Type B pancreatic cell (in vitro differentiated cells): ENCODE measurements around the gene AMY1B. TPM values are rescaled to one million over a fixed set of nuclear protein-coding genes. Genes with fewer than 3 reads are reported as not detected.
"Not testable (repeated sequence)": the region's sequence is repeated elsewhere in the genome, so short reads cannot be mapped to it uniquely, and the experiment has no call there.

Experiments
- DNase-seq: peaks from one replicate; pipeline ENCODE4 v3.0.0; 2021; ENCODE audit warnings: mixed read lengths; ENCODE audit not compliant: unreplicated experiment; ENCODE audit errors: extremely low spot score
- H3K27ac Mint-ChIP-seq: 2 replicates; pipeline ENCODE4 v1.8.0; 2021; ENCODE audit warnings: mild to moderate bottlenecking, mixed read lengths
- H3K27me3 Mint-ChIP-seq: 2 replicates; pipeline ENCODE4 v1.8.0; 2021; ENCODE audit warnings: mixed read lengths
- H3K36me3 Mint-ChIP-seq: 2 replicates; pipeline ENCODE4 v1.8.0; 2021; ENCODE audit warnings: mixed read lengths
- H3K4me1 Mint-ChIP-seq: one replicate; pipeline ENCODE4 v1.8.0; 2021; ENCODE audit warnings: mixed read lengths; ENCODE audit not compliant: unreplicated experiment
- H3K4me3 Mint-ChIP-seq: 2 replicates; pipeline ENCODE4 v1.8.0; 2021; ENCODE audit warnings: mild to moderate bottlenecking, mixed read lengths
- H3K9me3 Mint-ChIP-seq: 2 replicates; pipeline ENCODE4 v1.8.0; 2021; ENCODE audit warnings: mixed read lengths
- long read RNA-seq: library from polyadenylated mRNA; unstranded; transcript quantifications from one replicate; pipeline ENCODE4 v2.0.0, GENCODE V29; 2020
- total RNA-seq: library from RNA; stranded (reverse); gene quantifications from 2 replicates; pipeline ENCODE4 v1.2.1, GENCODE V29; 2021; ENCODE audit warnings: low replicate concordance

Gene AMY1B
- total RNA-seq = not detected in 2 replicates
- long read RNA-seq = 0 reads

DNA sequence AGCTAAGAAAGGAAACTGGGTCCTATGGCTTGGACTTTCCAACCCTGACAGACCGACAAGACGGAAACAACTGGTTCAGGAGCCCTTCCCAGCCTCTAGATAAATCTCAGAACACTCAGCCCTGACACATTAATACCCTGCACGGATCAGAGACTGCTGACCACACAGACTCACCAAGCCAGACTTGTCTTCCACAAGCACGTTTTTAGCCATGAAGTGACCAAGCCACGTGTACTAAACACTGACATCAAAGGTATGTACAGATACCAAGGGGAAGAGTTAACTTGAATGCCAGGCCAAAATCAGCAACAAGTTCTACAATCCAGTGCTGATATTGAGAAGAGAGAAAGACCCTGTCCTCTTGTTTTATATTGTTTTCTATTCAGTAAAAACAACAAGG lies at the start of gene AMY1B:
TSS of gene AMY1B (minus strand) at position 101 of the 400 bp plus-strand sequence. CDS start 571 bp downstream, outside the sequence.
- not testable (repeated sequence) for H3K36me3 Mint-ChIP-seq, H3K27me3 Mint-ChIP-seq, H3K9me3 Mint-ChIP-seq, DNase-seq, H3K4me1 Mint-ChIP-seq, H3K27ac Mint-ChIP-seq, H3K4me3 Mint-ChIP-seq

DNA sequence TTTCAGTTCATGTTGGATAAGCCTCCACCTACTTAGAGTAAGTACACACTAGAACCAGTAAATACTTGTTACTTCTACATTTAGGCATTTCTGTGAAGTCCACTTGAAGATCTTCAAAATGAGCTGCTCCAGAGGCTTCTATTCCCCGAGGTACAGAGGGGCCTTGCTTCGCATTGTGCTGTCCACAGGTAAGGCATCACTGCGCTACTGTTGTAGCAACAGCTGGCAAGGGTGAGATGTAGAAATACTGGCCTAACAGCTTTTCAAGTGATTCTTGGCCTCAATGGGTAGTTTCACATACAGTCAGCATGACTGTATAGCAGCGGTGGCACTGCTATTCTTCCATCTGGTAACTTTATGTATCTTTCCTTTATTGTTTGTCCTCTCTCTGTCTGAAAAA lies 49.0 kb upstream of the AMY1B start:
- DNase-seq, H3K36me3 Mint-ChIP-seq, H3K27ac Mint-ChIP-seq, H3K4me1 Mint-ChIP-seq, H3K27me3 Mint-ChIP-seq, H3K9me3 Mint-ChIP-seq, H3K4me3 Mint-ChIP-seq: not testable (repeated sequence)

DNA sequence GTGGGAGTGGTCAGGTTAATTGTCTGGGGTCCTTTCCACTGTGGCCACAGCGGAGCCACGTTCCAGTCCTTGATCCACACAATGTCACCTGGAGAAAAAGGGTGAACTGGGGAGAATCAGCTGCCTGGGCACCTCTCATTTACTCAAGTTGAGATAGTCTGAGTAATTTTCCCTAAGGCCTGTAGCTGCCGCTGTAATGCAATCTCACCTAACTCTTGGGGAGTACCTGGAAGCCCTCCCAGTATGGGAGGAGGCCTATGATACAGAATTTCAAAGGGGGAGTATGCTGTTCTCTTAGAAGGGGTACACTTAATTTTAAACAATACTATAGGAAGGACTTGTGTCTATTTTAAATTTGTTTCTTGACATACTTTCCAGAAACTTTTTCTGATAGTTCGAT lies 48.4 kb upstream of the AMY1B start:
- not testable (repeated sequence) for DNase-seq, H3K27ac Mint-ChIP-seq, H3K9me3 Mint-ChIP-seq, H3K36me3 Mint-ChIP-seq, H3K27me3 Mint-ChIP-seq, H3K4me1 Mint-ChIP-seq, H3K4me3 Mint-ChIP-seq

DNA sequence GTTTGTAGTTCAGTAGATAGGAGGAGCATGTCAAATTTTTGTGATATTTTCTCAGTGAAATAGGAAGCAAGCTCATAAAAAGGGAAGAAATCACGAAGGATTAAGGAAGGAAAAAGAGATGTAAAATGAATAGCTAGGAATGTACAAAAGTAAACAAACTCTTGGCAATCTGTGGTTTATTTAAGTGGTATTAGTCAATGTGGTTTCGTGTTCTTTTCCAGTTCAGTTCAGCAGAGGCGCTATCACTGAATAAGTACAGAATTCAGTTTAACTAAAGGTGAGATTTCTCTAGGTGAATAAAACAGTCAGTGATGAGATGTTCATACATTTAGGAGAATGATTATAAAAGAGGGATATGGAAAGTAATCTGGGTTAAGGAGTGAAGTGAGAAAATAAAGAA lies 42.0 kb upstream of the AMY1B start:
- H3K27me3 Mint-ChIP-seq, H3K36me3 Mint-ChIP-seq, H3K4me1 Mint-ChIP-seq, H3K9me3 Mint-ChIP-seq, H3K27ac Mint-ChIP-seq, DNase-seq, H3K4me3 Mint-ChIP-seq: not testable (repeated sequence)

DNA sequence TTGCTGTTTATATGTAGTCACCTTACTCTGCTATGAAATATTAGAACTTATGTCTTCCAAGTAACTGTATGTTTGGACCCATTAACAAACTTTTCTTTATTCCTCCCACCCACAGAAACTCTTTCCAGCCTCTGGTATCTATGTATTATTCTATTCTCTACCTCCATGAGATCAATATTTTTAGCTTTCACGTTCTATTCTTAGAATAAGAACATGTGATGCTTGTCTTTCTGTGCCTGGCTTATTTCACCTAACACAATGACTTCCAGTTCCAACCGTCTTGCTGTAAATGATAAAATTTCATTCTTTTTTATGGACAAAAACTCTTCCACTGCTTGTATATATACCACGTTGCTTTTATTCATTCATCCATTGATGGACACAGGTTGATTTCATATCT lies 39.3 kb upstream of the AMY1B start:
- not testable (repeated sequence) for H3K4me1 Mint-ChIP-seq, H3K27me3 Mint-ChIP-seq, DNase-seq, H3K4me3 Mint-ChIP-seq, H3K36me3 Mint-ChIP-seq, H3K9me3 Mint-ChIP-seq, H3K27ac Mint-ChIP-seq

DNA sequence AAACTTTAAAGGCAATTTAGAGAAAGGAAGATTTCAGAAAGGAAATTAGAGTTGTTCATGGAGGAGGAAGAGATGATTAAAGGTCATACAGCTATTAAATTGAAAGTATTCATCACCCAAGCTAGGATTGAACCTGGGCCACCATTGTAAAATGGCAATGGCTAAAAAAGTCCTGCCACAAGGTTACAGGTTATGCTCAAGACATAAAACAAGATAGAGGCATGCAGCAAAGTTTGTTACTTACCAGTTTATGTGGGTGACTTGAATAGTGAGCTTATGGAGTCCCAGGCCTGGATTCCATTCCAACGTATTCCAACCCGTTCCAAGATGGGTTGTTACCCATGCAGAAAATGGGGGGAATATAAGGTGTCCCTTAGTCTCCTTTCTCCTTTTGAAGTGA lies 25.5 kb upstream of the AMY1B start:
- not testable (repeated sequence) for H3K4me3 Mint-ChIP-seq, H3K27me3 Mint-ChIP-seq, H3K27ac Mint-ChIP-seq, H3K4me1 Mint-ChIP-seq, DNase-seq, H3K9me3 Mint-ChIP-seq, H3K36me3 Mint-ChIP-seq

DNA sequence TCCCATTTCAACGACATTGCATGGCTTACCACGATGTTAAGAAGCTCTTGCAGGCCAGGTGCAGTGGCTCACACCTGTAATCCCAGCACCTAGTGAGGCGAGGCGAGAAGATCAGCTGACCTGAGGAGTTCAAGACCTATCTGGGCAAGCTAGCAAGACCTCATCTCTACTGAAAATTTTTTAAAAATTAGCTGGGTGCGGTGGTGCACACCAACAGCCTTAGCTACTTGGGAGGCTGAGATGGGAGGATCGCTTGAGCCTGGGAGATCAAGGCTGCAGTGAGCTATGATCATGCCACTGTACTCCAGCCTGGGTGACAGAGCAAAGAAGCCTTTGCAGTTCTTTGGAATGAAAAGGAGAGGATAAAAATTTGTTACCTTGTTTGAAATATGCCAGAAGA lies 21.4 kb upstream of the AMY1B start:
- not testable (repeated sequence) for H3K27me3 Mint-ChIP-seq, H3K27ac Mint-ChIP-seq, H3K9me3 Mint-ChIP-seq, H3K36me3 Mint-ChIP-seq, H3K4me3 Mint-ChIP-seq, H3K4me1 Mint-ChIP-seq
- DNase-seq = peak; percentile 51

DNA sequence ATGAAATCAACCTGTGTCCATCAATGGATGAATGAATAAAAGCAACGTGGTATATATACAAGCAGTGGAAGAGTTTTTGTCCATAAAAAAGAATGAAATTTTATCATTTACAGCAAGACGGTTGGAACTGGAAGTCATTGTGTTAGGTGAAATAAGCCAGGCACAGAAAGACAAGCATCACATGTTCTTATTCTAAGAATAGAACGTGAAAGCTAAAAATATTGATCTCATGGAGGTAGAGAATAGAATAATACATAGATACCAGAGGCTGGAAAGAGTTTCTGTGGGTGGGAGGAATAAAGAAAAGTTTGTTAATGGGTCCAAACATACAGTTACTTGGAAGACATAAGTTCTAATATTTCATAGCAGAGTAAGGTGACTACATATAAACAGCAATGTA lies 14.4 kb upstream of the AMY1B start:
- H3K27ac Mint-ChIP-seq, H3K4me1 Mint-ChIP-seq, H3K27me3 Mint-ChIP-seq, H3K9me3 Mint-ChIP-seq, DNase-seq, H3K4me3 Mint-ChIP-seq, H3K36me3 Mint-ChIP-seq: not testable (repeated sequence)

DNA sequence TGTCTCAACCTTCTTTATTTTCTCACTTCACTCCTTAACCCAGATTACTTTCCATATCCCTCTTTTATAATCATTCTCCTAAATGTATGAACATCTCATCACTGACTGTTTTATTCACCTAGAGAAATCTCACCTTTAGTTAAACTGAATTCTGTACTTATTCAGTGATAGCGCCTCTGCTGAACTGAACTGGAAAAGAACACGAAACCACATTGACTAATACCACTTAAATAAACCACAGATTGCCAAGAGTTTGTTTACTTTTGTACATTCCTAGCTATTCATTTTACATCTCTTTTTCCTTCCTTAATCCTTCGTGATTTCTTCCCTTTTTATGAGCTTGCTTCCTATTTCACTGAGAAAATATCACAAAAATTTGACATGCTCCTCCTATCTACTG lies 11.7 kb upstream of the AMY1B start:
- not testable (repeated sequence) for H3K27ac Mint-ChIP-seq, H3K9me3 Mint-ChIP-seq, H3K36me3 Mint-ChIP-seq, H3K4me3 Mint-ChIP-seq, H3K27me3 Mint-ChIP-seq, H3K4me1 Mint-ChIP-seq, DNase-seq

DNA sequence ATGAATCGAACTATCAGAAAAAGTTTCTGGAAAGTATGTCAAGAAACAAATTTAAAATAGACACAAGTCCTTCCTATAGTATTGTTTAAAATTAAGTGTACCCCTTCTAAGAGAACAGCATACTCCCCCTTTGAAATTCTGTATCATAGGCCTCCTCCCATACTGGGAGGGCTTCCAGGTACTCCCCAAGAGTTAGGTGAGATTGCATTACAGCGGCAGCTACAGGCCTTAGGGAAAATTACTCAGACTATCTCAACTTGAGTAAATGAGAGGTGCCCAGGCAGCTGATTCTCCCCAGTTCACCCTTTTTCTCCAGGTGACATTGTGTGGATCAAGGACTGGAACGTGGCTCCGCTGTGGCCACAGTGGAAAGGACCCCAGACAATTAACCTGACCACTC lies 5.2 kb upstream of the AMY1B start:
- H3K36me3 Mint-ChIP-seq, H3K9me3 Mint-ChIP-seq, H3K27me3 Mint-ChIP-seq, H3K27ac Mint-ChIP-seq, H3K4me3 Mint-ChIP-seq, DNase-seq, H3K4me1 Mint-ChIP-seq: not testable (repeated sequence)

DNA sequence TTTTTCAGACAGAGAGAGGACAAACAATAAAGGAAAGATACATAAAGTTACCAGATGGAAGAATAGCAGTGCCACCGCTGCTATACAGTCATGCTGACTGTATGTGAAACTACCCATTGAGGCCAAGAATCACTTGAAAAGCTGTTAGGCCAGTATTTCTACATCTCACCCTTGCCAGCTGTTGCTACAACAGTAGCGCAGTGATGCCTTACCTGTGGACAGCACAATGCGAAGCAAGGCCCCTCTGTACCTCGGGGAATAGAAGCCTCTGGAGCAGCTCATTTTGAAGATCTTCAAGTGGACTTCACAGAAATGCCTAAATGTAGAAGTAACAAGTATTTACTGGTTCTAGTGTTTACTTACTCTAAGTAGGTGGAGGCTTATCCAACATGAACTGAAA lies 4.7 kb upstream of the AMY1B start:
- DNase-seq, H3K27me3 Mint-ChIP-seq, H3K27ac Mint-ChIP-seq, H3K36me3 Mint-ChIP-seq, H3K4me3 Mint-ChIP-seq, H3K9me3 Mint-ChIP-seq, H3K4me1 Mint-ChIP-seq: not testable (repeated sequence)

DNA sequence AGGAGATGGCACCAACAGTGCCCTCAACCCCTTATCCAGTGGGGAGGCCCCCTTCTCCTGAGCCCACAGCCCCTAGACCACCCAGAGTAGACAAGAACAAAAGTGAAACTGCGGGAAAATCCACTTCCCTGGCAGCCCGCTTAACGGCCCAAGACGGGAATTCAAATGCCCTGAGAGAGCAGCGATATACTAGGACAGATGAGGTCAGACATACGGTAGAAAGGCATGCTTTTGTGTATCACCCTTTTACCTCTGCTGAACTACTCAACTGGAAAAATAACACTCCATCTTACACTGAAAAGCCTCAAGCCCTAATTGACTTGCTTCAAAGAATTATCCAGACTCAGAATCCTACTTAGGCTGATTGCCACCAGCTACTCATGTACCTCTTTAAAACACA lies 1.4 kb upstream of the AMY1B start:
- not testable (repeated sequence) for H3K27me3 Mint-ChIP-seq, H3K4me3 Mint-ChIP-seq, H3K27ac Mint-ChIP-seq, H3K36me3 Mint-ChIP-seq, DNase-seq, H3K4me1 Mint-ChIP-seq, H3K9me3 Mint-ChIP-seq

DNA sequence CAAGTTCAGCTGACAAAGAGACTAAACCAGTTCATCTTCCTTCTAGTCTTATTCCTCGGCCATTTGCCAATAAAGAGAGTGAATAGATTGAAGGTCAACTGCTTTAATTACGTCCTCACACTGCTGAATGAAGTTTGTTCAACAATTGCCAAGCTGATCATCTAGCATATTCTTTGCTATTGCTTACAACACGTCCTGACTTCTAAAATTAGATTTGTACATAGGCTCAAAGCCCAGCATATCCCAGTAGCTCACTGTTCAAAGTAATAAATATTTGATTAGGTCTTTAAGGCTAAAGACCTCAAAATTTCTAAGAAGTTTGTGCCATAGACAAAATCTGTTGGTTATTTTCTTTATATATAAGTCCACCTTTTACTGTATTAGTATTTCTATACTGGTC lies 19.7 kb downstream of the AMY1B start:
- H3K36me3 Mint-ChIP-seq, DNase-seq, H3K27ac Mint-ChIP-seq, H3K4me3 Mint-ChIP-seq, H3K4me1 Mint-ChIP-seq, H3K9me3 Mint-ChIP-seq, H3K27me3 Mint-ChIP-seq: not testable (repeated sequence)

DNA sequence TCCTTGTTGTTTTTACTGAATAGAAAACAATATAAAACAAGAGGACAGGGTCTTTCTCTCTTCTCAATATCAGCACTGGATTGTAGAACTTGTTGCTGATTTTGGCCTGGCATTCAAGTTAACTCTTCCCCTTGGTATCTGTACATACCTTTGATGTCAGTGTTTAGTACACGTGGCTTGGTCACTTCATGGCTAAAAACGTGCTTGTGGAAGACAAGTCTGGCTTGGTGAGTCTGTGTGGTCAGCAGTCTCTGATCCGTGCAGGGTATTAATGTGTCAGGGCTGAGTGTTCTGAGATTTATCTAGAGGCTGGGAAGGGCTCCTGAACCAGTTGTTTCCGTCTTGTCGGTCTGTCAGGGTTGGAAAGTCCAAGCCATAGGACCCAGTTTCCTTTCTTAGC lies 40.5 kb downstream of the AMY1B start, which contains the start of gene AMY1A:
TSS of gene AMY1A (plus strand) at position 301 of the 400 bp plus-strand sequence. CDS start 571 bp downstream, outside the sequence.
- H3K27me3 Mint-ChIP-seq, H3K4me3 Mint-ChIP-seq, H3K36me3 Mint-ChIP-seq, H3K9me3 Mint-ChIP-seq, H3K4me1 Mint-ChIP-seq, H3K27ac Mint-ChIP-seq, DNase-seq: not testable (repeated sequence)

DNA sequence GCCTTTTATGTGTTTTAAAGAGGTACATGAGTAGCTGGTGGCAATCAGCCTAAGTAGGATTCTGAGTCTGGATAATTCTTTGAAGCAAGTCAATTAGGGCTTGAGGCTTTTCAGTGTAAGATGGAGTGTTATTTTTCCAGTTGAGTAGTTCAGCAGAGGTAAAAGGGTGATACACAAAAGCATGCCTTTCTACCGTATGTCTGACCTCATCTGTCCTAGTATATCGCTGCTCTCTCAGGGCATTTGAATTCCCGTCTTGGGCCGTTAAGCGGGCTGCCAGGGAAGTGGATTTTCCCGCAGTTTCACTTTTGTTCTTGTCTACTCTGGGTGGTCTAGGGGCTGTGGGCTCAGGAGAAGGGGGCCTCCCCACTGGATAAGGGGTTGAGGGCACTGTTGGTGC lies 41.9 kb downstream of the AMY1B start:
- not testable (repeated sequence) for H3K27me3 Mint-ChIP-seq

More for the DNA sequence above, 41.9 kb downstream of the AMY1B start:
- not testable (repeated sequence) for H3K36me3 Mint-ChIP-seq, H3K4me3 Mint-ChIP-seq, H3K27ac Mint-ChIP-seq, H3K9me3 Mint-ChIP-seq, H3K4me1 Mint-ChIP-seq, DNase-seq
